ENCODE results near the gene SPOPL. TPM values are rescaled to one million over a fixed set of nuclear protein-coding genes. Genes with fewer than 3 reads are reported as not detected.

Gene SPOPL
- polyA plus RNA-seq, 1 donor from 2014 or later, result 16.4 TPM

DNA sequence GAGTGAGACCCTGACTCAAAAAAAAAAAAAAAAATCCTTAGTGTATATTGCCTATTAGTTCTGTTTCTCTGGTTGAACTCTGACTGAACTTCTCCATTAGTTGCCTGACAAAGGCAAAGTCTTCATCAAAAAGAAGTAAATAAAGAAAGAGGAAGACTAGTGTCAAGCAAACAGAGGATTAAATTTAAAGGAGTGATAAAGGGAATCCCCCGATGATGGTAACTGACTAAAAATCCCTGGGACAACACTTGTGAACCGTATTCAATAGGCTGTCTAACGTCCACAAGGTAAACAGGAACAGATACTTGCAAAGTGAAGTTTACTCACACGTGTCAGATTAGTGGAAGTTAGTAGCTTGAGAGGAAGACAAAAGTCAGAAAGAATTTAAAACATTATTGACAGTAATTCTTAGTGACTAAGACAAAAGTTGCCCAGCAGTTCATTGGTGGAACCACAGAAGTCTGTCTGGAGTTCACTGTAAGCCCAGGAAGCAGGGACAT lies 26.2 kb upstream of the SPOPL start:
- Histone ChIP-seq H3K27me3 (ENCODE audit: insufficient read depth, low read depth, low read length) (no peaks in the 10 kb centered on the region), H3K79me2 (replicated peaks; ENCODE audit: insufficient read depth, low read length) (no peaks in the 10 kb centered on the region), H3F3A (ENCODE audit: insufficient read depth, low read length, poor library complexity, severe bottlenecking) (no peaks in the 10 kb centered on the region), H3K36me3 (ENCODE audit: insufficient read depth, low read length) (no peaks in the 10 kb centered on the region), H2AFZ (ENCODE audit: low read depth, low read length) (no peak overlapping the region), H3K27ac (ENCODE audit: low read length) (no peak overlapping the region), H3K9me2 (ENCODE audit: insufficient read depth, low read length) (no peaks in the 10 kb centered on the region), H3K9me3 (ENCODE audit: low read length) (no peaks in the 10 kb centered on the region), H3K4me3 (ENCODE audit: low read length) (no peak overlapping the region), H3K9ac (ENCODE audit: low read length) (no peak overlapping the region), H4K20me1 (ENCODE audit: insufficient read depth) (no peaks in the 10 kb centered on the region), H3K4me2 (ENCODE audit: low read length) (no peak overlapping the region)
- TF ChIP-seq EP300 (conservative IDR thresholded peaks at IDR 0.05; ENCODE audit: poor library complexity, severe bottlenecking), result no peak
- TF ChIP-seq EZH2 (IDR thresholded peaks at IDR 0.05; ENCODE audit: borderline replicate concordance, insufficient read depth, low read length, poor library complexity, severe bottlenecking), result no peak
- no peak for TF ChIP-seq POLR2AphosphoS5 (IDR thresholded peaks at IDR 0.05)
- TF ChIP-seq, protein P1, sequence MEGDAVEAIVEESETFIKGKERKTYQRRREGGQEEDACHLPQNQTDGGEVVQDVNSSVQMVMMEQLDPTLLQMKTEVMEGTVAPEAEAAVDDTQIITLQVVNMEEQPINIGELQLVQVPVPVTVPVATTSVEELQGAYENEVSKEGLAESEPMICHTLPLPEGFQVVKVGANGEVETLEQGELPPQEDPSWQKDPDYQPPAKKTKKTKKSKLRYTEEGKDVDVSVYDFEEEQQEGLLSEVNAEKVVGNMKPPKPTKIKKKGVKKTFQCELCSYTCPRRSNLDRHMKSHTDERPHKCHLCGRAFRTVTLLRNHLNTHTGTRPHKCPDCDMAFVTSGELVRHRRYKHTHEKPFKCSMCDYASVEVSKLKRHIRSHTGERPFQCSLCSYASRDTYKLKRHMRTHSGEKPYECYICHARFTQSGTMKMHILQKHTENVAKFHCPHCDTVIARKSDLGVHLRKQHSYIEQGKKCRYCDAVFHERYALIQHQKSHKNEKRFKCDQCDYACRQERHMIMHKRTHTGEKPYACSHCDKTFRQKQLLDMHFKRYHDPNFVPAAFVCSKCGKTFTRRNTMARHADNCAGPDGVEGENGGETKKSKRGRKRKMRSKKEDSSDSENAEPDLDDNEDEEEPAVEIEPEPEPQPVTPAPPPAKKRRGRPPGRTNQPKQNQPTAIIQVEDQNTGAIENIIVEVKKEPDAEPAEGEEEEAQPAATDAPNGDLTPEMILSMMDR (IDR thresholded peaks at IDR 0.05; ENCODE audit: poor library complexity, severe bottlenecking), result no peak
- no peak for TF ChIP-seq RAD21 (conservative IDR thresholded peaks at IDR 0.05)
- no peak for TF ChIP-seq TAF1 (IDR thresholded peaks at IDR 0.05; ENCODE audit: low read depth)
- TF ChIP-seq, protein P2, sequence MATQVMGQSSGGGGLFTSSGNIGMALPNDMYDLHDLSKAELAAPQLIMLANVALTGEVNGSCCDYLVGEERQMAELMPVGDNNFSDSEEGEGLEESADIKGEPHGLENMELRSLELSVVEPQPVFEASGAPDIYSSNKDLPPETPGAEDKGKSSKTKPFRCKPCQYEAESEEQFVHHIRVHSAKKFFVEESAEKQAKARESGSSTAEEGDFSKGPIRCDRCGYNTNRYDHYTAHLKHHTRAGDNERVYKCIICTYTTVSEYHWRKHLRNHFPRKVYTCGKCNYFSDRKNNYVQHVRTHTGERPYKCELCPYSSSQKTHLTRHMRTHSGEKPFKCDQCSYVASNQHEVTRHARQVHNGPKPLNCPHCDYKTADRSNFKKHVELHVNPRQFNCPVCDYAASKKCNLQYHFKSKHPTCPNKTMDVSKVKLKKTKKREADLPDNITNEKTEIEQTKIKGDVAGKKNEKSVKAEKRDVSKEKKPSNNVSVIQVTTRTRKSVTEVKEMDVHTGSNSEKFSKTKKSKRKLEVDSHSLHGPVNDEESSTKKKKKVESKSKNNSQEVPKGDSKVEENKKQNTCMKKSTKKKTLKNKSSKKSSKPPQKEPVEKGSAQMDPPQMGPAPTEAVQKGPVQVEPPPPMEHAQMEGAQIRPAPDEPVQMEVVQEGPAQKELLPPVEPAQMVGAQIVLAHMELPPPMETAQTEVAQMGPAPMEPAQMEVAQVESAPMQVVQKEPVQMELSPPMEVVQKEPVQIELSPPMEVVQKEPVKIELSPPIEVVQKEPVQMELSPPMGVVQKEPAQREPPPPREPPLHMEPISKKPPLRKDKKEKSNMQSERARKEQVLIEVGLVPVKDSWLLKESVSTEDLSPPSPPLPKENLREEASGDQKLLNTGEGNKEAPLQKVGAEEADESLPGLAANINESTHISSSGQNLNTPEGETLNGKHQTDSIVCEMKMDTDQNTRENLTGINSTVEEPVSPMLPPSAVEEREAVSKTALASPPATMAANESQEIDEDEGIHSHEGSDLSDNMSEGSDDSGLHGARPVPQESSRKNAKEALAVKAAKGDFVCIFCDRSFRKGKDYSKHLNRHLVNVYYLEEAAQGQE (IDR thresholded peaks at IDR 0.05; ENCODE audit: borderline replicate concordance), result no peak
- TF ChIP-seq SMC3 (conservative IDR thresholded peaks at IDR 0.05; ENCODE audit: poor library complexity), result no peak
- TF ChIP-seq MXI1 (conservative IDR thresholded peaks at IDR 0.05; ENCODE audit: poor library complexity, severe bottlenecking), result no peak

GRCh38 chr2:138476186-138476585 lies 25.4 kb upstream of the SPOPL start:
- H4K20me1 ChIP-seq (ENCODE audit: insufficient read depth), result no peaks in the 10 kb centered on the region
- no peaks in the 10 kb centered on the region for H3K27me3 ChIP-seq (ENCODE audit: insufficient read depth, low read depth, low read length)
- no peak overlapping the region for H3K4me2 ChIP-seq (ENCODE audit: low read length)
- H3K36me3 ChIP-seq (ENCODE audit: insufficient read depth, low read length), result no peaks in the 10 kb centered on the region
- no peaks in the 10 kb centered on the region for H3K79me2 ChIP-seq (replicated peaks; ENCODE audit: insufficient read depth, low read length)
- no peaks in the 10 kb centered on the region for H3F3A ChIP-seq (ENCODE audit: insufficient read depth, low read length, poor library complexity, severe bottlenecking)
- H2AFZ ChIP-seq (ENCODE audit: low read depth, low read length), result no peak overlapping the region
- no peak overlapping the region for H3K9ac ChIP-seq (ENCODE audit: low read length)
- H3K9me3 ChIP-seq (ENCODE audit: low read length), result no peaks in the 10 kb centered on the region
- TF ChIP-seq POLR2AphosphoS5 (IDR thresholded peaks at IDR 0.05) (no peak), EP300 (conservative IDR thresholded peaks at IDR 0.05; ENCODE audit: poor library complexity, severe bottlenecking) (no peak), SMC3 (conservative IDR thresholded peaks at IDR 0.05; ENCODE audit: poor library complexity) (no peak), EZH2 (IDR thresholded peaks at IDR 0.05; ENCODE audit: borderline replicate concordance, insufficient read depth, low read length, poor library complexity, severe bottlenecking) (no peak), RAD21 (conservative IDR thresholded peaks at IDR 0.05) (no peak), MXI1 (conservative IDR thresholded peaks at IDR 0.05; ENCODE audit: poor library complexity, severe bottlenecking) (no peak), TAF1 (IDR thresholded peaks at IDR 0.05; ENCODE audit: low read depth) (no peak)
- TF ChIP-seq, protein P1 (IDR thresholded peaks at IDR 0.05; ENCODE audit: poor library complexity, severe bottlenecking), result no peak
- TF ChIP-seq, protein P2 (IDR thresholded peaks at IDR 0.05; ENCODE audit: borderline replicate concordance), result no peak
- H3K4me3 ChIP-seq (ENCODE audit: low read length), result no peak overlapping the region
- H3K27ac ChIP-seq (ENCODE audit: low read length), result no peak overlapping the region
- no peaks in the 10 kb centered on the region for H3K9me2 ChIP-seq (ENCODE audit: insufficient read depth, low read length)
